Activated naive CD8-positive, alpha-beta T cell treated with anti-CD3 and anti-CD28 coated beads, Interleukin-2, amount 50 U/mL, for 24 hours (primary cell): ENCODE data around the gene SMU1.
"Not testable (repeated sequence)": the region's sequence is repeated elsewhere in the genome, so short reads cannot be mapped to it uniquely, and the experiment has no call there.

Experiments used
- ATAC-seq: fragments of 150-1000 bp; cut with Tn5 transposase; one replicate; pipeline ENCODE4 v1.10.0; 2021
- DNase-seq: peaks from one replicate; pipeline ENCODE4 v3.0.0; 2021
- H3K27ac Mint-ChIP-seq: one replicate; pipeline ENCODE4 v1.8.0; 2021; ENCODE audit warnings: mild to moderate bottlenecking, mixed read lengths
- H3K27me3 Mint-ChIP-seq: one replicate; pipeline ENCODE4 v1.8.0; 2021; ENCODE audit warnings: mixed read lengths
- H3K36me3 Mint-ChIP-seq: one replicate; pipeline ENCODE4 v1.8.0; 2021; ENCODE audit warnings: low read depth, mixed read lengths
- H3K4me1 Mint-ChIP-seq: one replicate; pipeline ENCODE4 v1.8.0; 2021; ENCODE audit warnings: mixed read lengths
- H3K4me3 Mint-ChIP-seq: one replicate; pipeline ENCODE4 v1.8.0; 2021; ENCODE audit warnings: mild to moderate bottlenecking, moderate library complexity, mixed read lengths
- H3K9me3 Mint-ChIP-seq: one replicate; pipeline ENCODE4 v1.8.0; 2021; ENCODE audit warnings: mixed read lengths

Gene SMU1

GRCh38 chr9:33022755-33023154, 53.7 kb downstream of the SMU1 start:
- peak overlapping the region; percentile 28 for H3K27ac Mint-ChIP-seq
- H3K36me3 Mint-ChIP-seq = peaks cover 41% of the 10 kb centered on the region
- H3K4me1 Mint-ChIP-seq = peaks cover 49% of the 10 kb centered on the region

GRCh38 chr9:33022303-33022702, 54.2 kb downstream of the SMU1 start:
- Mint-ChIP-seq H3K36me3 (peaks cover 36% of the 10 kb centered on the region), H3K27ac (peak overlapping the region; percentile 28), H3K9me3 (no peaks in the 10 kb centered on the region), H3K4me3 (peak overlapping the region; percentile 98), H3K27me3 (no peaks in the 10 kb centered on the region), H3K4me1 (peaks cover 45% of the 10 kb centered on the region)
- DNase-seq (no peak), ATAC-seq (no peak)

More at GRCh38 chr9:33022755-33023154, 53.7 kb downstream of the SMU1 start:
- Mint-ChIP-seq H3K27me3 (no peaks in the 10 kb centered on the region), H3K4me3 (peak overlapping the region; percentile 98), H3K9me3 (no peaks in the 10 kb centered on the region)
- ATAC-seq (no peak), DNase-seq (no peak)

GRCh38 chr9:33019797-33020196, 56.7 kb downstream of the SMU1 start:
- no peak for DNase-seq
- Mint-ChIP-seq H3K4me1 (peaks cover 30% of the 10 kb centered on the region), H3K27ac (no peak overlapping the region), H3K9me3 (no peaks in the 10 kb centered on the region), H3K4me3 (no peak overlapping the region), H3K36me3 (peaks cover 20% of the 10 kb centered on the region), H3K27me3 (no peaks in the 10 kb centered on the region)
- ATAC-seq = no peak

GRCh38 chr9:33017283-33018041, 59.0 kb downstream of the SMU1 start:
- peaks cover 12% of the 10 kb centered on the region for H3K4me1 Mint-ChIP-seq
- H3K9me3 Mint-ChIP-seq = no peaks in the 10 kb centered on the region
- peaks cover 13% of the 10 kb centered on the region for H3K36me3 Mint-ChIP-seq
- DNase-seq (no peak), ATAC-seq (peak; percentile 20)
- H3K27me3 Mint-ChIP-seq = no peaks in the 10 kb centered on the region
- H3K4me3 Mint-ChIP-seq = no peak overlapping the region
- no peak overlapping the region for H3K27ac Mint-ChIP-seq

GRCh38 chr9:33014665-33015014, 61.8 kb downstream of the SMU1 start:
- ATAC-seq (no peak), DNase-seq (no peak)
- H3K36me3 Mint-ChIP-seq = peaks cover 6% of the 10 kb centered on the region
- H3K4me3 Mint-ChIP-seq = no peak overlapping the region
- H3K27ac Mint-ChIP-seq = no peak overlapping the region
- no peaks in the 10 kb centered on the region for H3K4me1 Mint-ChIP-seq
- H3K27me3 Mint-ChIP-seq = no peaks in the 10 kb centered on the region
- no peaks in the 10 kb centered on the region for H3K9me3 Mint-ChIP-seq

GRCh38 chr9:33013962-33014664, 62.4 kb downstream of the SMU1 start:
- no peak overlapping the region for H3K4me3 Mint-ChIP-seq
- H3K9me3 Mint-ChIP-seq = no peaks in the 10 kb centered on the region

GRCh38 chr9:33012328-33013069, 64.0 kb downstream of the SMU1 start:
- no peak overlapping the region for H3K27ac Mint-ChIP-seq
- H3K27me3 Mint-ChIP-seq = no peaks in the 10 kb centered on the region
- no peak overlapping the region for H3K4me3 Mint-ChIP-seq
- ATAC-seq (no peak), DNase-seq (no peak)
- H3K4me1 Mint-ChIP-seq = no peaks in the 10 kb centered on the region
- no peaks in the 10 kb centered on the region for H3K9me3 Mint-ChIP-seq
- peaks cover 2% of the 10 kb centered on the region for H3K36me3 Mint-ChIP-seq

More at GRCh38 chr9:33013962-33014664, 62.4 kb downstream of the SMU1 start:
- DNase-seq (no peak), ATAC-seq (no peak)
- no peak overlapping the region for H3K27ac Mint-ChIP-seq
- no peaks in the 10 kb centered on the region for H3K27me3 Mint-ChIP-seq
- H3K4me1 Mint-ChIP-seq = no peaks in the 10 kb centered on the region
- H3K36me3 Mint-ChIP-seq = peaks cover 6% of the 10 kb centered on the region

- no peak overlapping the region for H3K4me3 Mint-ChIP-seq
- ATAC-seq (no peak), DNase-seq (no peak)
- H3K4me1 Mint-ChIP-seq = no peaks in the 10 kb centered on the region
- H3K27me3 Mint-ChIP-seq = no peaks in the 10 kb centered on the region
- H3K36me3 Mint-ChIP-seq = peaks cover 2% of the 10 kb centered on the region
- H3K27ac Mint-ChIP-seq = peak overlapping the region; percentile 9
- H3K9me3 Mint-ChIP-seq = no peaks in the 10 kb centered on the region
Observed at GRCh38 chr9:33011831-33012230, 64.6 kb downstream of the SMU1 start.

- Mint-ChIP-seq H3K27me3 (no peaks in the 10 kb centered on the region), H3K27ac (no peak overlapping the region), H3K4me1 (no peaks in the 10 kb centered on the region), H3K9me3 (no peaks in the 10 kb centered on the region), H3K36me3 (peaks cover 2% of the 10 kb centered on the region), H3K4me3 (no peak overlapping the region)
- no peak for ATAC-seq
- no peak for DNase-seq
Observed at GRCh38 chr9:33007755-33008154, 68.7 kb downstream of the SMU1 start.

GRCh38 chr9:33005335-33005734, 71.1 kb downstream of the SMU1 start:
- peaks cover 11% of the 10 kb centered on the region for H3K4me1 Mint-ChIP-seq
- ATAC-seq, H3K27me3 Mint-ChIP-seq, DNase-seq, H3K36me3 Mint-ChIP-seq, H3K27ac Mint-ChIP-seq, H3K9me3 Mint-ChIP-seq, H3K4me3 Mint-ChIP-seq: not testable (repeated sequence)

- peak overlapping the region; percentile 98 for H3K4me3 Mint-ChIP-seq
- not testable (repeated sequence) for ATAC-seq, H3K27me3 Mint-ChIP-seq, H3K9me3 Mint-ChIP-seq
- peaks cover 32% of the 10 kb centered on the region for H3K36me3 Mint-ChIP-seq
- H3K27ac Mint-ChIP-seq = peak overlapping the region; percentile 96
- H3K4me1 Mint-ChIP-seq = peaks cover 34% of the 10 kb centered on the region
- peak; percentile 25 for DNase-seq
Observed at GRCh38 chr9:33000682-33001055, 75.8 kb downstream of the SMU1 start.

GRCh38 chr9:32992595-32993238, 83.8 kb downstream of the SMU1 start:
- H3K9me3 Mint-ChIP-seq = no peaks in the 10 kb centered on the region
- H3K36me3 Mint-ChIP-seq = peaks cover 62% of the 10 kb centered on the region
- H3K27me3 Mint-ChIP-seq = no peaks in the 10 kb centered on the region
- no peak overlapping the region for H3K4me3 Mint-ChIP-seq
- H3K27ac Mint-ChIP-seq = no peak overlapping the region
- no peak for ATAC-seq
- H3K4me1 Mint-ChIP-seq = peaks cover 5% of the 10 kb centered on the region
- no peak for DNase-seq

GRCh38 chr9:32991897-32992594, 84.4 kb downstream of the SMU1 start:
- no peaks in the 10 kb centered on the region for H3K4me1 Mint-ChIP-seq
- H3K36me3 Mint-ChIP-seq = peaks cover 62% of the 10 kb centered on the region
- H3K4me3 Mint-ChIP-seq = no peak overlapping the region
- H3K27ac Mint-ChIP-seq = no peak overlapping the region
- DNase-seq (no peak), ATAC-seq (no peak)
- no peaks in the 10 kb centered on the region for H3K27me3 Mint-ChIP-seq
- no peaks in the 10 kb centered on the region for H3K9me3 Mint-ChIP-seq
